ENCODE measurements around the gene INSRR.

INSRR gene

DNA sequence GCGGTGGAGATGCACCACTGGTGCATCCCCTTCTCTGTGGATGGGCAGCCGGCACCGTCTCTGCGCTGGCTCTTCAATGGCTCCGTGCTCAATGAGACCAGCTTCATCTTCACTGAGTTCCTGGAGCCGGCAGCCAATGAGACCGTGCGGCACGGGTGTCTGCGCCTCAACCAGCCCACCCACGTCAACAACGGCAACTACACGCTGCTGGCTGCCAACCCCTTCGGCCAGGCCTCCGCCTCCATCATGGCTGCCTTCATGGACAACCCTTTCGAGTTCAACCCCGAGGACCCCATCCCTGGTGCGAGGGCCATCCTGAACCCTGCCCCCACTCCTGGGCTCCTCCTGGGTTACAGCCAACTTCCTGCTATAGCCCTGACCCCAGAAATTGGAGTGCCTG lies 14.7 kb upstream of the INSRR start:
- TF ChIP-seq CTCF (conservative IDR thresholded peaks at IDR 0.05): no peak

GRCh38 chr1:156869455-156869854 lies 10.5 kb upstream of the INSRR start:
- no peak overlapping the region for H3K27ac ChIP-seq
- TF ChIP-seq CTCF (conservative IDR thresholded peaks at IDR 0.05): no peak

More for the DNA sequence above, 14.7 kb upstream of the INSRR start:
- no peak overlapping the region for H3K27ac ChIP-seq

DNA sequence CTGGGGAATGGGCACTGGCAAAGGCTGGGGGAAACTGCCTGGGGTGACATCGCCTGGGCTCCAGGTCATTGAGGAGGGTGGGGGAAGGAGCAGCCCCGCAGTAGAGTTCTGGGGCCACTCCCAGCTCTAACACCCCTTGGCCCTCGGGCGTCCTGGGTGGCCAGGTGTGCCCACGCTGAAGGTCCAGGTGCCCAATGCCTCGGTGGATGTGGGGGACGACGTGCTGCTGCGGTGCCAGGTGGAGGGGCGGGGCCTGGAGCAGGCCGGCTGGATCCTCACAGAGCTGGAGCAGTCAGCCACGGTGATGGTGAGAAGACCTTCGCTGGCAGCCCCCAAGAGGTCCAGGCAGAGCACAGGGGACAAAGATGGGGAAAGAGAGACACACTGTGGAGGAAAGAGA lies 9.4 kb upstream of the INSRR start:
- TF ChIP-seq CTCF (conservative IDR thresholded peaks at IDR 0.05): no peak
- no peak overlapping the region for H3K27ac ChIP-seq

DNA sequence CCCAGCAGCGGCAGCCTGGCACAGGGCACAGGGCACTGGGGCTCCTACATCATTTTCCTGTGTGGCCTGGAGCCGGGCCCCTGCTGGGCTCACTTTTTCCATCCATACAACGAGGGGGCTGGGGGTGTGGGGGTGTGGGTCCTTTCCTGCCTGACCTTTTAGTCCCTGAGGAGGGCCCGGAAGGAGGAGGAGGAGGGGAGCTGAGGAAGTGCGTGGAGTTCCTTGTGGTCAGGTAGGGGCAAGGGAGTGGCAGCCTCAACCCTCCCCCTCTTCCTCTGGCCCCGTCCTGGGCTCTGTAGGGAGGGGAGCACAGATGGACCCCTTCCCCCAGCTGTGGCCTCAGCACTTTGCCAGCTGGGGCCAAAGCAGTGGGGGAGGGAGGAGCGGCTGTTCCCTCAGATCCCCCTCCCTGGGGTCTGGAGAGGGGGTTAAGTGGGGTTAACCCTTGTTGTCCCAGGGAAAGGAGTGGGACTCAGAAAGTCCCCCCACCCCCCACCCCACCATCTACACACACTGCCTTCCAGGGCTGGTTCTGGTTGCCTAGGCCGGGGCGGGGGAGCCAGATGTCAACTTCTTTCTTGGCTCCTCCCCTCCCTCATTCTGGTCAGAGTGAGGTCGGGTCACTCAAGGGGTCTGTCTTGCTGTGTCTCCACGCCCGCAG lies 7.5 kb upstream of the INSRR start:
- TF ChIP-seq CTCF (conservative IDR thresholded peaks at IDR 0.05): no peak
- H3K27ac ChIP-seq: no peak overlapping the region

DNA sequence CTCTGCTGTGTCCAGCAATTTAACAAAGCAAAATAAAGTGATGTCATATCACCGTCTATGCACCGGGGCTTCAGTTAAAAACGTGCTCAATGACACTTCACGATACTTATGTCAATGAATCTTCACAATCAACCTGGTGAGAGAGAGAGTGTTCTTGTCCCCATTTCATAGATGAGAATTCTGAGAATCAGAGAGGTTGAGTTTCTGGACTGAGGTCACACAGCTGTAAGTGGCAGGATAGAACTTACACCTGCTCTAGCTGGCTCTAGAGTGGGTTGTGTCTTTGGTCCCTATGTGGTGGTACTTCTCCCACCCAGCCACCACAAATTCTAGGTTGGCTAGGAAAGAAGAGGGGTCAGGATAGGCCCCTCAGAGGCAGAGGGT lies 6.9 kb upstream of the INSRR start:
- no peak overlapping the region for H3K27ac ChIP-seq
- no peak for TF ChIP-seq CTCF (conservative IDR thresholded peaks at IDR 0.05)

DNA sequence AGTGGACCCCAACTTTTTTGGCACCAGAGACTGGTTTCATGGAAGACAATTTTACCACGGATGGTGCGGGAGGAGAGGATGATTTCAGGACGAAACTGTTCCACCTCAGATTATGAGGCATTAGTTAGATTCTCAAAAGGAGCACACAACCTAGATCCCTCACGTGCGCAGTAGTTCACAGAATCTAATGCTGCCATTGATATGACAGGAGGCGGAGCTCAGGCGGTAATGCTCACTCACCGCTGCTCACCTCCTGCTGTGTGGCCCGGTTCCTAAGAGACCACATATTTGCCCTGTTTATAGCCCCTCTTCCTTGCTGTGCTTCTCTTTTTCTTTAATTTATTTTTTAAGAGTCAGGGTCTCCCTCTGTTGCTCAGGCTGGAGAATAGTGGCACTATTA lies 6.3 kb upstream of the INSRR start:
- no peak overlapping the region for H3K27ac ChIP-seq
- TF ChIP-seq CTCF (conservative IDR thresholded peaks at IDR 0.05): no peak

DNA sequence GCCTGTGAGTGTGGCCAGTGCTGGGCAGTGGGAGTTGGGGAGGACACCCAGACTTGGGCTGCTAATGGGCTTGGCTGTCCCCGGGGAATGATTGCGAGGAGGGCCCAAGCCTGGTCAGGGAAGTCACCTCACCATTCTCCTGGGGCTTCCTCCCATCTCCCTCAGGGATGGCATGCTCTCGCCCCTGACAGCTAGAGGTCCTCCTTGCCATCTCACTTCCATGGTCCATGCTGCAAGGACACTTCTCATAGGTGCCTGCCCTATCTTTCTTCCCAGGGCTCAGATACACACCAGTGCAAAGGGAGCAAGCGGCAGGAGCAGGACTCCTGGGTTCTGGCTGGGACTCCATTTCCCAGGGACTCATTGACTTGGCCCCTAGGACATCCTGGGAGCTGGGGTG lies 5.9 kb upstream of the INSRR start:
- TF ChIP-seq CTCF (conservative IDR thresholded peaks at IDR 0.05): no peak
- no peak overlapping the region for H3K27ac ChIP-seq
